ENCODE data around the gene PRM3. TPM values are rescaled to one million over a fixed set of nuclear protein-coding genes. Genes with fewer than 3 reads are reported as not detected.
A peak's percentile ranks its signal among the peaks of the same experiment; 100 is the strongest.

PRM3 gene
- total RNA-seq, 1 experiment from 2014 or later, result not detected

GRCh38 chr16:11306997-11307638, 33.7 kb upstream of the PRM3 start:
- DNase-seq, result no peak
- CTCF ChIA-PET, result no interaction called here
- Mint-ChIP-seq H3K4me3 (ENCODE audit: low read depth, unreplicated experiment) (no peak overlapping the region), H3K4me1 (ENCODE audit: low read depth, unreplicated experiment) (peaks cover 19% of the 10 kb centered on the region), H3K27ac (ENCODE audit: unreplicated experiment) (no peak overlapping the region), H3K27me3 (ENCODE audit: unreplicated experiment) (peaks cover 7% of the 10 kb centered on the region), H3K36me3 (ENCODE audit: insufficient read depth, unreplicated experiment) (peaks cover 5% of the 10 kb centered on the region), H3K9me3 (ENCODE audit: low read depth, unreplicated experiment) (no peaks in the 10 kb centered on the region)
- intact Hi-C loops (cut with micrococcal nuclease; ENCODE audit: unreplicated experiment), result no loop called here
- BruUV-seq (replicated peaks), result no TSS peak
- TF ChIP-seq CTCF (IDR thresholded peaks at IDR 0.05; ENCODE audit: unreplicated experiment), result no peak

- Mint-ChIP-seq H3K9me3 (ENCODE audit: low read depth, unreplicated experiment) (no peaks in the 10 kb centered on the region), H3K4me1 (ENCODE audit: low read depth, unreplicated experiment) (peaks cover 19% of the 10 kb centered on the region), H3K36me3 (ENCODE audit: insufficient read depth, unreplicated experiment) (peaks cover 5% of the 10 kb centered on the region), H3K4me3 (ENCODE audit: low read depth, unreplicated experiment) (no peak overlapping the region), H3K27me3 (ENCODE audit: unreplicated experiment) (peaks cover 7% of the 10 kb centered on the region), H3K27ac (ENCODE audit: unreplicated experiment) (no peak overlapping the region)
- CTCF ChIA-PET, result no interaction called here
- DNase-seq, result no peak
- TF ChIP-seq CTCF (IDR thresholded peaks at IDR 0.05; ENCODE audit: unreplicated experiment), result no peak
- BruUV-seq (replicated peaks), result no TSS peak
- intact Hi-C loops (cut with micrococcal nuclease; ENCODE audit: unreplicated experiment), result no loop called here
Observed at GRCh38 chr16:11306381-11306780, 33.0 kb upstream of the PRM3 start.

- H3K4me3 Mint-ChIP-seq (ENCODE audit: low read depth, unreplicated experiment), result peak overlapping the region; percentile 21
- TF ChIP-seq CTCF (IDR thresholded peaks at IDR 0.05; ENCODE audit: unreplicated experiment), result no peak
- no peaks in the 10 kb centered on the region for H3K9me3 Mint-ChIP-seq (ENCODE audit: low read depth, unreplicated experiment)
- H3K4me1 Mint-ChIP-seq (ENCODE audit: low read depth, unreplicated experiment), result peaks cover 19% of the 10 kb centered on the region
- H3K27ac Mint-ChIP-seq (ENCODE audit: unreplicated experiment), result no peak overlapping the region
- peak; percentile 63 for DNase-seq
- CTCF ChIA-PET, result interaction anchor here (0.6 to 1.9 kb wide), 2 partner anchors 35 to 48 kb away, joined by 3 to 4 read pairs; partner anchors contain the start of gene SOCS1
- H3K36me3 Mint-ChIP-seq (ENCODE audit: insufficient read depth, unreplicated experiment), result peaks cover 5% of the 10 kb centered on the region
- intact Hi-C loops (cut with micrococcal nuclease; ENCODE audit: unreplicated experiment), result no loop called here
- BruUV-seq (replicated peaks), result no TSS peak
- peaks cover 7% of the 10 kb centered on the region for H3K27me3 Mint-ChIP-seq (ENCODE audit: unreplicated experiment)
Observed at GRCh38 chr16:11303405-11304138, 30.1 kb upstream of the PRM3 start.

- Mint-ChIP-seq H3K9me3 (ENCODE audit: low read depth, unreplicated experiment) (no peaks in the 10 kb centered on the region), H3K4me1 (ENCODE audit: low read depth, unreplicated experiment) (peaks cover 19% of the 10 kb centered on the region), H3K4me3 (ENCODE audit: low read depth, unreplicated experiment) (peak overlapping the region; percentile 21), H3K36me3 (ENCODE audit: insufficient read depth, unreplicated experiment) (peaks cover 5% of the 10 kb centered on the region), H3K27me3 (ENCODE audit: unreplicated experiment) (peaks cover 7% of the 10 kb centered on the region), H3K27ac (ENCODE audit: unreplicated experiment) (no peak overlapping the region)
- DNase-seq, result no peak
- no peak for TF ChIP-seq CTCF (IDR thresholded peaks at IDR 0.05; ENCODE audit: unreplicated experiment)
- intact Hi-C loops (cut with micrococcal nuclease; ENCODE audit: unreplicated experiment), result no loop called here
- CTCF ChIA-PET, result interaction anchor here (1.9 kb wide), 1 partner anchor 47 kb away, joined by 4 read pairs; the partner anchor contains the start of gene SOCS1
- BruUV-seq (replicated peaks), result no TSS peak
Observed at GRCh38 chr16:11302977-11303376, 29.5 kb upstream of the PRM3 start.

Measured in Calu3 (cell line).